Left hindlimb (tissue), 1 donor: ENCODE measurements around the gene CUX1.
A peak's percentile ranks its signal among the peaks of the same experiment; 100 is the strongest.

Source experiments
- DNase-seq: peaks from one replicate; pipeline ENCODE4 v3.0.0-alpha.2; 2018

The CUX1 gene

GRCh38 chr7:101900103-101900502, 82.7 kb downstream of the CUX1 start:
- no peak for DNase-seq

- peak; percentile 21 for DNase-seq
Measured at GRCh38 chr7:101901661-101902491, 84.5 kb downstream of the CUX1 start.

GRCh38 chr7:101902680-101903514, 85.5 kb downstream of the CUX1 start:
- peak; percentile 1 for DNase-seq

GRCh38 chr7:101903515-101903868, 86.1 kb downstream of the CUX1 start:
- peak; percentile 8 for DNase-seq

GRCh38 chr7:101904019-101904418, 86.6 kb downstream of the CUX1 start:
- DNase-seq, result peak; percentile 8

GRCh38 chr7:101905203-101905865, 87.9 kb downstream of the CUX1 start:
- no peak for DNase-seq

GRCh38 chr7:101906291-101907240, 89.1 kb downstream of the CUX1 start:
- no peak for DNase-seq

- DNase-seq, result no peak
Measured at GRCh38 chr7:101910991-101911799, 93.8 kb downstream of the CUX1 start.

- DNase-seq, result no peak
Measured at GRCh38 chr7:101911800-101912715, 94.6 kb downstream of the CUX1 start.

- DNase-seq, result no peak
Measured at GRCh38 chr7:101912716-101913110, 95.3 kb downstream of the CUX1 start.

- DNase-seq, result no peak
Measured at GRCh38 chr7:101913247-101913721, 95.9 kb downstream of the CUX1 start.

- no peak for DNase-seq
Measured at GRCh38 chr7:101913851-101914250, 96.4 kb downstream of the CUX1 start.

GRCh38 chr7:101915000-101915399, 97.6 kb downstream of the CUX1 start:
- no peak for DNase-seq

GRCh38 chr7:101916041-101916800, 98.8 kb downstream of the CUX1 start:
- DNase-seq, result peak; percentile 2

- no peak for DNase-seq
Measured at GRCh38 chr7:101916876-101917275, 99.5 kb downstream of the CUX1 start.

- no peak for DNase-seq
Measured at GRCh38 chr7:101917566-101917965, 100.1 kb downstream of the CUX1 start.

GRCh38 chr7:101918426-101918825, 101.0 kb downstream of the CUX1 start:
- DNase-seq, result no peak

GRCh38 chr7:101919363-101920115, 102.1 kb downstream of the CUX1 start:
- peak; percentile 9 for DNase-seq

- DNase-seq, result no peak
Measured at GRCh38 chr7:101921061-101921460, 103.6 kb downstream of the CUX1 start.
